PC-3 (cell line): ENCODE results near the gene C6orf89. TPM values are rescaled to one million over a fixed set of nuclear protein-coding genes. Genes with fewer than 3 reads are reported as not detected.

Experiments
- ATAC-seq: fragments of 200-7000 bp; cut with Tn5 transposase; 2 replicates; pipeline ENCODE4 v1.9.1; 2020; ENCODE audit warnings: mild to moderate bottlenecking, moderate library complexity
- BruUV-seq: library from RNA; stranded (reverse); fragments of 400-500 nt; replicated peaks from 2 replicates; lab custom pipeline; 2021; lab: Mats Ljungman, UMichigan
- CTCF ChIA-PET: fragments of 300-600 bp; sonication (Branson Sonifier 250); formaldehyde crosslinking; loops from one replicate; lab custom pipeline; 2022; ENCODE audit warnings: antibody characterized with exemption; lab: Charles Lee
- POLR2A ChIA-PET: fragments of 300-600 bp; sonication (Branson Sonifier 250); formaldehyde crosslinking; loops from one replicate; lab custom pipeline; 2022; ENCODE audit warnings: antibody characterized with exemption; ENCODE audit not compliant: unreplicated experiment; lab: Charles Lee
- DNase-seq: peaks from one replicate; pipeline ENCODE4 v3.0.0-alpha.2; 2015
- H2AFZ ChIP-seq: fragments of 300-600 bp; sonication (generic); 2 replicates; pipeline ENCODE4 v1.6.0; 2016; ENCODE audit warnings: antibody characterized with exemption, low read length
- H3F3A ChIP-seq: fragments of 300-600 bp; sonication (generic); one replicate; pipeline ENCODE4 v1.6.0; 2017; ENCODE audit warnings: antibody characterized with exemption, low read length, control low read depth, mild to moderate bottlenecking; ENCODE audit not compliant: unreplicated experiment
- H3K27ac ChIP-seq: fragments of 300-600 bp; sonication (generic); 2 replicates; pipeline ENCODE4 v1.5.1; 2016; ENCODE audit warnings: mild to moderate bottlenecking, low read length
- H3K27me3 ChIP-seq: fragments of 300-600 bp; sonication (generic); 2 replicates; pipeline ENCODE4 v1.6.1; 2016; ENCODE audit warnings: low read length, mixed read lengths
- H3K36me3 ChIP-seq: fragments of 300-600 bp; sonication (generic); 2 replicates; pipeline ENCODE4 v1.6.1; 2016; ENCODE audit warnings: low read depth, mixed run types, low read length, mixed read lengths
- H3K4me1 ChIP-seq: fragments of 300-600 bp; sonication (generic); 2 replicates; pipeline ENCODE4 v1.5.1; 2016; ENCODE audit warnings: low read length; ENCODE audit not compliant: insufficient read depth
- H3K4me2 ChIP-seq: fragments of 300-600 bp; sonication (generic); 2 replicates; pipeline ENCODE4 v1.6.0; 2016; ENCODE audit warnings: low read length
- H3K4me3 ChIP-seq: fragments of 300-600 bp; sonication (generic); 2 replicates; pipeline ENCODE4 v1.5.1; 2016; ENCODE audit warnings: mild to moderate bottlenecking, low read length, mixed read lengths
- H3K79me2 ChIP-seq: fragments of 300-600 bp; sonication (generic); 2 replicates; pipeline ENCODE4 v1.6.1; 2017; ENCODE audit warnings: low read length, mixed read lengths
- H3K9ac ChIP-seq: fragments of 300-600 bp; sonication (generic); 2 replicates; pipeline ENCODE4 v1.6.0; 2016; ENCODE audit warnings: mild to moderate bottlenecking, low read length
- H3K9me2 ChIP-seq: fragments of 300-600 bp; sonication (generic); replicated peaks from 2 replicates; pipeline ENCODE4 v1.6.1; 2016; ENCODE audit warnings: mixed run types, low read length, mixed read lengths
- H3K9me3 ChIP-seq: fragments of 300-600 bp; sonication (generic); 2 replicates; pipeline ENCODE4 v1.6.1; 2016; ENCODE audit warnings: low read length, mixed read lengths
- H4K20me1 ChIP-seq: fragments of 300-600 bp; sonication (generic); 2 replicates; pipeline ENCODE4 v1.6.1; 2016; ENCODE audit warnings: low read length, mixed read lengths
- EZH2 ChIP-seq: fragments of 300-600 bp; sonication (generic); IDR thresholded peaks from one replicate; pipeline ENCODE4 v1.6.1; 2017; ENCODE audit warnings: antibody characterized with exemption, mild to moderate bottlenecking, low read length; ENCODE audit not compliant: unreplicated experiment
- EZH2phosphoT487 ChIP-seq: fragments of 300-600 bp; sonication (generic); IDR thresholded peaks from 2 replicates; pipeline ENCODE4 v1.6.1; 2018; ENCODE audit warnings: mild to moderate bottlenecking, antibody characterized with exemption, low read length, borderline replicate concordance
- intact Hi-C: fragments of 100-400 bp; cut with micrococcal nuclease; formaldehyde crosslinking; loops from 2 replicates; pipeline ENCODE4 v1.9.0; 2023
- total RNA-seq: library from RNA; depleted of rRNA; stranded (reverse); fragments of >200 nt; gene quantifications from 2 replicates; pipeline ENCODE4 v1.2.3, GENCODE V29; 2014
- TF ChIP-seq, protein P1 (sequence below): fragments of 300-600 bp; sonication (generic); conservative IDR thresholded peaks from 2 replicates; pipeline ENCODE4 v1.5.1; 2017; ENCODE audit warnings: antibody characterized with exemption, low read depth, mild to moderate bottlenecking, low read length

The C6orf89 gene
- total RNA-seq, 1 experiment from 2014 or later, result 27.8 TPM

DNA sequence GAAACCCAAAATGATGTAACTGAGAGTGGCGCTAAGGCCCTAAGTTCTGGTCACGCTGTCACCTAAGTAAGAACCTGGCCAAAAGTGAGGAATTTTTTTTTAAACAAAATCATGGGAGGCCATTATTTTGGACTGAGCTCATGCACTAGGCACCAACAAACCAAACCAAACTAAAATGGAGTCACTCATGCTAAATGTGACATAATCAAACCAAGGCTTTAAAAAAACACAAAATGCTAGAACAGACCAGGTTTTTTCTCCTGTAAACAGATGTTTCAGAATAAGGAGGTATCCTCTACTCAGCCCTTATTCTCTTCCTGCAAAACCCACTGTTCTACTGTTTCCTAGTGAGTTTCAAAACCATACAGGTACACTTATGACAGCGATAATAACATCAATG is 1.1 kb upstream of the C6orf89 start:
- no peak overlapping the region for H3K27ac ChIP-seq
- no peaks in the 10 kb centered on the region for H3F3A ChIP-seq
- intact Hi-C loops, result loop anchor here (1.0 to 10.0 kb wide), 5 partner anchors 10 to 320 kb away; partner anchors contain the start of genes MTCH1 and PPIL1
- DNase-seq, result no peak
- POLR2A ChIA-PET, result no interaction called here
- H3K4me3 ChIP-seq, result no peak overlapping the region
- no peaks in the 10 kb centered on the region for H3K9me2 ChIP-seq
- H3K9ac ChIP-seq, result no peak overlapping the region
- no TSS peak for BruUV-seq
- CTCF ChIA-PET, result interaction anchor here (1.7 kb wide), 1 partner anchor 133 kb away, joined by 19 read pairs; no protein-coding TSS in a partner anchor
- H3K36me3 ChIP-seq, result no peaks in the 10 kb centered on the region
- H4K20me1 ChIP-seq, result no peaks in the 10 kb centered on the region
- H3K79me2 ChIP-seq, result peaks cover 27% of the 10 kb centered on the region
- ATAC-seq, result no peak
- H3K4me2 ChIP-seq, result no peak overlapping the region
- H3K9me3 ChIP-seq, result no peaks in the 10 kb centered on the region
- H3K27me3 ChIP-seq, result no peaks in the 10 kb centered on the region
- peaks cover 11% of the 10 kb centered on the region for H3K4me1 ChIP-seq
- no peak overlapping the region for H2AFZ ChIP-seq
- no peak for TF ChIP-seq EZH2
- TF ChIP-seq EZH2phosphoT487, result no peak
- TF ChIP-seq, protein P1, sequence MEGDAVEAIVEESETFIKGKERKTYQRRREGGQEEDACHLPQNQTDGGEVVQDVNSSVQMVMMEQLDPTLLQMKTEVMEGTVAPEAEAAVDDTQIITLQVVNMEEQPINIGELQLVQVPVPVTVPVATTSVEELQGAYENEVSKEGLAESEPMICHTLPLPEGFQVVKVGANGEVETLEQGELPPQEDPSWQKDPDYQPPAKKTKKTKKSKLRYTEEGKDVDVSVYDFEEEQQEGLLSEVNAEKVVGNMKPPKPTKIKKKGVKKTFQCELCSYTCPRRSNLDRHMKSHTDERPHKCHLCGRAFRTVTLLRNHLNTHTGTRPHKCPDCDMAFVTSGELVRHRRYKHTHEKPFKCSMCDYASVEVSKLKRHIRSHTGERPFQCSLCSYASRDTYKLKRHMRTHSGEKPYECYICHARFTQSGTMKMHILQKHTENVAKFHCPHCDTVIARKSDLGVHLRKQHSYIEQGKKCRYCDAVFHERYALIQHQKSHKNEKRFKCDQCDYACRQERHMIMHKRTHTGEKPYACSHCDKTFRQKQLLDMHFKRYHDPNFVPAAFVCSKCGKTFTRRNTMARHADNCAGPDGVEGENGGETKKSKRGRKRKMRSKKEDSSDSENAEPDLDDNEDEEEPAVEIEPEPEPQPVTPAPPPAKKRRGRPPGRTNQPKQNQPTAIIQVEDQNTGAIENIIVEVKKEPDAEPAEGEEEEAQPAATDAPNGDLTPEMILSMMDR, result no peak

DNA sequence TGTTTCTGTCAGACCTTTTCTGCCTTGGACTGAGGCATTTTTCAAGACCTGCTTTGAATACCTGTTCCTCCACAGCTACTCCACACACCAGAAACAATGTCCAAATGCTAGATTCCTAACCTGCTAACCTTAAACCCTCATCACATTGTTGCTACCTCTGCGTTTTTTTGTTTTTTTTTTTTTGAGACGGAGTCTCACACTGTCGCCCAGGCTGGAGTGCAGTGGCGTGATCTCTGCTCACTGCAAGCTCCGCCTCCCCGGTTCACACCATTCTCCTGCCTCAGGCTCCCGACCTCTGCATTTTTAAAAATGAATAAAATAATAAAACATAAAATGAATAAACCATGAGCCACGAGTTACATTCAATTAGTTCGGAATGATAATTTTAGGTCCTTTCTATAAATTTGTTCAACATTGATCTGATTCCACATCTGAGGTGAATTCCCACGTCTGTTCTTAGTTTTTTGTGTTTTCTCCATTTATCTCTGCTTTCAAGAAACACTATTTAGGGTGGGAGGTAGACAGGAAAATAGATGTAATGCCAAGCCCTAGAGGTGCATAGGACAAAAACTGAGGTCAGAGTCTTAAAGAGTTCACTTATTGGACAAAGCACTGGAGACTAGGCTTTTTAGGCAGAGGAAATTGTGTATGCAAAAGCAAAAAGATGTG is 1.3 kb downstream of the C6orf89 start:
- no TSS peak for BruUV-seq
- Histone ChIP-seq H3K4me3 (peak overlapping the region; percentile 80), H3K9me3 (no peaks in the 10 kb centered on the region), H3K36me3 (no peaks in the 10 kb centered on the region), H3K27ac (no peak overlapping the region), H2AFZ (no peak overlapping the region), H3K9me2 (no peaks in the 10 kb centered on the region), H3F3A (no peaks in the 10 kb centered on the region), H3K9ac (peak overlapping the region; percentile 88), H4K20me1 (no peaks in the 10 kb centered on the region), H3K27me3 (no peaks in the 10 kb centered on the region), H3K4me2 (peak overlapping the region; percentile 88), H3K4me1 (peaks cover 11% of the 10 kb centered on the region), H3K79me2 (peaks cover 27% of the 10 kb centered on the region)
- ATAC-seq (no peak), DNase-seq (no peak)
- TF ChIP-seq, protein P1, result no peak
- TF ChIP-seq EZH2 (no peak), EZH2phosphoT487 (no peak)
- POLR2A ChIA-PET, result no interaction called here
- intact Hi-C loops, result loop anchor here (10.0 kb wide), 2 partner anchors 98 to 318 kb away; partner anchors contain the start of gene MTCH1
- CTCF ChIA-PET, result no interaction called here

DNA sequence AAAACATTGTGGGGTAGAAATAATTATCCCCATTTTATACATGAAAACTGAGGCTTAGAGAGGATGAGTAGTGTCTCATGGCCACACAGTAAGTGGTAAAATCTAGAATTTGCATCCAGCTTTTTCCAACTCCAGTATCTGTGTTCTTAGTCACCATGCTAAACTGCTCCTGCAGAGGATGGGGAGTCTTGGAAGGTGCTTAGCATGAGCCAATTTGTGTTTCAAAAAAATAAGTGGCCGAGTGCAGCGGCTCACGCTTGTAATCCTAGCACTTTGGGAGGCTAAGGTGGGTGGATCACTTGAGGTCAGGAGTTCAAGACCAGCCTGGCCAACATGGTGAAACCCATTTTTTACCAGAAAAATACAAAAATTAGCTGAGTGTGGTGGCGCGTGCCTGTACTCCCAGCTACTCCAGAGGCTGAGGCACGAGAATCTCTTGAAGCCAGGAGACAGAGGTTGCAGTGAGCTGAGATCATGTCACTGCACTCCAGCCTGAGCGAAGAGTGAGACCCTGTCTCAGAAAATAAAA is 2.4 kb downstream of the C6orf89 start:
- Histone ChIP-seq H3K27ac (no peak overlapping the region), H2AFZ (no peak overlapping the region), H3K9ac (no peak overlapping the region), H3K4me1 (peaks cover 11% of the 10 kb centered on the region), H3K9me3 (no peaks in the 10 kb centered on the region), H3K79me2 (peaks cover 27% of the 10 kb centered on the region), H3F3A (no peaks in the 10 kb centered on the region), H3K9me2 (no peaks in the 10 kb centered on the region), H3K27me3 (no peaks in the 10 kb centered on the region), H3K36me3 (no peaks in the 10 kb centered on the region), H4K20me1 (no peaks in the 10 kb centered on the region), H3K4me3 (no peak overlapping the region), H3K4me2 (no peak overlapping the region)
- DNase-seq (no peak), ATAC-seq (no peak)
- ChIA-PET POLR2A (no interaction called here), CTCF (interaction anchor here (0.6 kb wide), 1 partner anchor 26 kb away, joined by 3 read pairs; no protein-coding TSS in a partner anchor)
- BruUV-seq, result no TSS peak
- TF ChIP-seq EZH2, result no peak
- TF ChIP-seq EZH2phosphoT487, result no peak
- TF ChIP-seq, protein P1, result no peak
- intact Hi-C loops, result loop anchor here (10.0 kb wide), 2 partner anchors 97 to 317 kb away; partner anchors contain the start of gene MTCH1
